MM.1S (cell line): ENCODE measurements around the gene SUGP2.

Experiments used
- CTCF ChIP-seq: fragments of 300-600 bp; sonication (generic); IDR thresholded peaks from 2 replicates; pipeline ENCODE4 v1.5.1; 2016; ENCODE audit warnings: antibody characterized with exemption, low read length, mixed read lengths
- EZH2phosphoT487 ChIP-seq: fragments of 300-600 bp; sonication (generic); IDR thresholded peaks from 2 replicates; pipeline ENCODE4 v1.6.1; 2018; ENCODE audit warnings: antibody characterized with exemption, low read length

GRCh38 chr19:18948976-18949356 is 84.4 kb downstream of the SUGP2 start:
- TF ChIP-seq EZH2phosphoT487 (no peak), CTCF (no peak)
